HepG2 (cell line): ENCODE results near the gene SETSIP. TPM values are rescaled to one million over a fixed set of nuclear protein-coding genes. Genes with fewer than 3 reads are reported as not detected.

Experiments used
- JUND ChIP-seq: sonication (generic); formaldehyde crosslinking; IDR thresholded peaks from 2 replicates; pipeline ENCODE4 v1.8.0; 2022; ENCODE audit warnings: mild to moderate bottlenecking, missing genetic modification reagents
- KLF6 ChIP-seq: IDR thresholded peaks from 2 replicates; pipeline ENCODE4 v1.8.0; 2016; ENCODE audit warnings: missing biosample characterization, missing genetic modification reagents
- MAX ChIP-seq: IDR thresholded peaks from 2 replicates; pipeline ENCODE4 v1.6.1; 2012; ENCODE audit warnings: inconsistent platforms
- NFE2L2 ChIP-seq: fragments of 150-350 bp; IDR thresholded peaks from 2 replicates; pipeline ENCODE4 v1.6.1; 2014; ENCODE audit warnings: low read length
- NFYB ChIP-seq: sonication (generic); formaldehyde crosslinking; IDR thresholded peaks from 2 replicates; pipeline ENCODE4 v1.4.0; 2020; ENCODE audit warnings: missing genetic modification reagents
- NR2F2 ChIP-seq: IDR thresholded peaks from 2 replicates; pipeline ENCODE4 v1.6.1; 2012; ENCODE audit warnings: low read depth, inconsistent platforms, borderline replicate concordance
- PRDM10 ChIP-seq: sonication (generic); formaldehyde crosslinking; IDR thresholded peaks from 2 replicates; pipeline ENCODE4 v1.4.0; 2020; ENCODE audit warnings: low read depth, missing genetic modification reagents
- REL ChIP-seq: sonication (generic); formaldehyde crosslinking; conservative IDR thresholded peaks from 2 replicates; pipeline ENCODE4 v1.8.0; 2022; ENCODE audit warnings: mild to moderate bottlenecking, missing genetic modification reagents, moderate library complexity
- TEAD3 ChIP-seq: optimal IDR thresholded peaks from 2 replicates; pipeline ENCODE3; 2016; ENCODE audit warnings: borderline replicate concordance
- ZBTB42 ChIP-seq: sonication (generic); formaldehyde crosslinking; IDR thresholded peaks from 2 replicates; pipeline ENCODE4 v1.5.0; 2020; ENCODE audit warnings: mild to moderate bottlenecking, missing genetic modification reagents
- ZNF263 ChIP-seq: sonication (generic); formaldehyde crosslinking; IDR thresholded peaks from 2 replicates; pipeline ENCODE4 v1.4.0; 2020; ENCODE audit warnings: missing genetic modification reagents
- ZNF282 ChIP-seq: fragments of 450-650 bp; IDR thresholded peaks from 2 replicates; pipeline ENCODE4 v1.6.1; 2018; ENCODE audit not compliant: partially characterized antibody
- ZNF788 ChIP-seq: sonication (generic); formaldehyde crosslinking; IDR thresholded peaks from 2 replicates; pipeline ENCODE4 v1.5.0; 2020; ENCODE audit warnings: mild to moderate bottlenecking, missing genetic modification reagents, borderline replicate concordance
- ZNF839 ChIP-seq: sonication (generic); formaldehyde crosslinking; IDR thresholded peaks from 2 replicates; pipeline ENCODE4 v1.4.0; 2020; ENCODE audit warnings: missing genetic modification reagents, mild to moderate bottlenecking, borderline replicate concordance
- ZSCAN12 ChIP-seq: sonication (generic); formaldehyde crosslinking; IDR thresholded peaks from 2 replicates; pipeline ENCODE4 v1.9.0; 2021; ENCODE audit warnings: mild to moderate bottlenecking, missing genetic modification reagents
- ZSCAN21 ChIP-seq: sonication (generic); formaldehyde crosslinking; IDR thresholded peaks from 2 replicates; pipeline ENCODE4 v1.8.0; 2022; ENCODE audit warnings: mild to moderate bottlenecking, missing genetic modification reagents, moderate library complexity, borderline replicate concordance
- ZSCAN30 ChIP-seq: sonication (generic); formaldehyde crosslinking; IDR thresholded peaks from 2 replicates; pipeline ENCODE4 v1.5.0; 2020; ENCODE audit warnings: mild to moderate bottlenecking, missing genetic modification reagents
- ZUFSP ChIP-seq: sonication (generic); formaldehyde crosslinking; IDR thresholded peaks from 2 replicates; pipeline ENCODE4 v1.9.0; 2021; ENCODE audit warnings: missing genetic modification reagents, mild to moderate bottlenecking, borderline replicate concordance
- polyA plus RNA-seq, 8 experiments: library from polyadenylated mRNA; depleted of rRNA in 3 of 8; stranded (reverse) in 7 of 8; unstranded in 1 of 8; fragments of >200 nt; fragmentation: Illumina TruSeq in 4 of 8; extraction: Trizol in 4 of 8; gene quantifications; 2 replicates each; pipeline versions ENCODE4 v1.2.1 to v1.2.3, GENCODE V29; 2011 to 2016; ENCODE audit warnings: low read depth in 4 of 8, missing spikeins in 1 of 8, mixed read lengths in 1 of 8; ENCODE audit not compliant: insufficient read depth in 1 of 8
- total RNA-seq, 5 experiments: library from RNA; depleted of rRNA; stranded (reverse); fragments of >200 nt; fragmentation: Illumina TruSeq; extraction: Trizol; gene quantifications; 2 replicates each; pipeline ENCODE4 v1.2.3, GENCODE V29; 2016; ENCODE audit warnings: low read depth in 1 of 5

SETSIP gene
- total and polyA plus RNA-seq, 2 of the 13 experiments (the other 11 are each of a cell fraction or from before 2014, with no cell fraction given) = not detected

GRCh38 chr1:92080128-92080985 lies 5.1 kb upstream of the SETSIP start, which contains the start of gene BTBD8 (continued):
- peak; percentile 16; the same call in 1 of the 2 replicates for TF ChIP-seq MAX
- peak; percentile 96 for TF ChIP-seq PRDM10 (CRISPR knock-in tag)
- 0 out of 2 replicates have a peak, but pooled peaks have one; percentile 55 for TF ChIP-seq REL
- TF ChIP-seq ZBTB42 (CRISPR knock-in tag) = no peak
- TF ChIP-seq ZNF839 (CRISPR knock-in tag) = no peak
- TF ChIP-seq JUND (CRISPR knock-in tag) = no peak
- no peak for TF ChIP-seq KLF6 (CRISPR knock-in tag)
- no peak for TF ChIP-seq ZSCAN30 (CRISPR knock-in tag)
- 0 out of 2 replicates have a peak, but pooled peaks have one; percentile 22 for TF ChIP-seq ZSCAN21 (CRISPR knock-in tag)
- TF ChIP-seq TEAD3 (CRISPR knock-in tag) = no peak
- peak; percentile 43; the same call in 1 of the 2 replicates for TF ChIP-seq ZNF788
- no peak for TF ChIP-seq NFE2L2
- TF ChIP-seq ZUFSP (CRISPR knock-in tag) = no peak
- peak; percentile 48; the same call in 1 of the 2 replicates for TF ChIP-seq NFYB
- TF ChIP-seq ZNF263 (CRISPR knock-in tag) = no peak
- TF ChIP-seq NR2F2 = no peak
- TF ChIP-seq ZSCAN12 (CRISPR knock-in tag) = 0 out of 2 replicates have a peak, but pooled peaks have one; percentile 18
- no peak for TF ChIP-seq ZNF282
